SK-N-SH (cell line): ENCODE results near the gene UTF1. TPM values are rescaled to one million over a fixed set of nuclear protein-coding genes. Genes with fewer than 3 reads are reported as not detected.

Source experiments
- CTCF ChIA-PET: fragments of 300-600, 350-600 bp; formaldehyde crosslinking; extraction: SDS; loops from one replicate; lab custom pipeline; 2021; lab: Yijun Ruan, JAX
- POLR2A ChIA-PET: fragments of 350-600 bp; sonication (Branson Sonifier 250); formaldehyde crosslinking; extraction: SDS; loops from one replicate; lab custom pipeline; 2020; ENCODE audit warnings: antibody characterized with exemption, inconsistent platforms; lab: Yijun Ruan, JAX
- DNase-seq: peaks from one replicate; pipeline ENCODE4 v3.0.0; 2012
- H2AFZ ChIP-seq: fragments of 200-600 bp; sonication (generic); 2 replicates; pipeline ENCODE4 v1.8.1; 2016; ENCODE audit warnings: antibody characterized with exemption, mild to moderate bottlenecking, low read depth
- H3F3A ChIP-seq: fragments of 200-600 bp; sonication (generic); replicated peaks from 2 replicates; pipeline ENCODE3; 2016; ENCODE audit warnings: antibody characterized with exemption, mild to moderate bottlenecking; ENCODE audit not compliant: insufficient read depth
- H3K27ac ChIP-seq, 2 experiments: fragments of 200-500 bp in 1 of 2; fragments of 200-600 bp in 1 of 2; sonication (Bioruptor generic) in 1 of 2; sonication (generic), shearing (Covaris generic) in 1 of 2; 2 replicates each; pipeline versions ENCODE4 v1.5.1 to v1.6.1; 2014 to 2016; ENCODE audit warnings: low read depth in 2 of 2, inconsistent platforms in 1 of 2, low read length in 1 of 2, mild to moderate bottlenecking in 1 of 2, mixed read lengths in 1 of 2
- H3K27me3 ChIP-seq: fragments of 200-600 bp; sonication (generic), shearing (Covaris generic); 2 replicates; pipeline ENCODE4 v1.6.1; 2016; ENCODE audit warnings: mixed run types; ENCODE audit not compliant: insufficient read depth
- H3K36me3 ChIP-seq, 2 experiments: fragments of 200-500 bp in 1 of 2; fragments of 200-600 bp in 1 of 2; sonication (Bioruptor generic) in 1 of 2; sonication (generic) in 1 of 2; replicated peaks in 1 of 2; 2 replicates each; pipeline versions ENCODE3 to v1.5.1; 2014 to 2016; ENCODE audit warnings: low read length in 1 of 2, mild to moderate bottlenecking in 1 of 2; ENCODE audit not compliant: insufficient read depth in 2 of 2, control insufficient read depth in 1 of 2
- H3K4me1 ChIP-seq, 2 experiments: fragments of 200-500 bp in 1 of 2; fragments of 200-600 bp in 1 of 2; sonication (Bioruptor generic) in 1 of 2; sonication (generic), shearing (Covaris generic) in 1 of 2; 2 replicates each; pipeline versions ENCODE4 v1.5.1 to v1.6.1; 2014 to 2016; ENCODE audit warnings: low read depth in 1 of 2, low read length in 1 of 2, mixed run types in 1 of 2; ENCODE audit not compliant: insufficient read depth in 2 of 2, control insufficient read depth in 1 of 2
- H3K4me2 ChIP-seq: fragments of 200-600 bp; sonication (generic), shearing (Covaris generic); 2 replicates; pipeline ENCODE4 v1.6.1; 2017; ENCODE audit warnings: mixed run types
- H3K4me3 ChIP-seq, 2 experiments: fragments of 200-500 bp in 1 of 2; fragments of 200-600 bp in 1 of 2; sonication (Bioruptor generic) in 1 of 2; sonication (generic), shearing (Covaris generic) in 1 of 2; 2 replicates each; pipeline versions ENCODE4 v1.5.1 to v1.8.1; 2014 to 2016; ENCODE audit warnings: low read depth in 2 of 2, inconsistent platforms in 1 of 2, low read length in 1 of 2, mild to moderate bottlenecking in 1 of 2, mixed read lengths in 1 of 2, moderate library complexity in 1 of 2
- H3K79me2 ChIP-seq: fragments of 200-600 bp; sonication (generic); 2 replicates; pipeline ENCODE4 v1.8.1; 2017; ENCODE audit warnings: mild to moderate bottlenecking; ENCODE audit not compliant: insufficient read depth
- H3K9ac ChIP-seq: fragments of 200-600 bp; sonication (generic); 2 replicates; pipeline ENCODE4 v1.6.1; 2017; ENCODE audit warnings: mixed run types
- H3K9me2 ChIP-seq: fragments of 200-600 bp; sonication (generic); 2 replicates; pipeline ENCODE4 v1.6.1; 2017; ENCODE audit warnings: mixed run types
- H3K9me3 ChIP-seq: fragments of 200-600 bp; sonication (generic); 2 replicates; pipeline ENCODE4 v1.6.1; 2017; ENCODE audit warnings: mixed run types, mild to moderate bottlenecking, moderate library complexity
- H4K20me1 ChIP-seq: fragments of 200-600 bp; sonication (generic); 2 replicates; pipeline ENCODE4 v1.6.1; 2017; ENCODE audit warnings: mild to moderate bottlenecking, mixed run types; ENCODE audit not compliant: insufficient read depth
- ELF1 ChIP-seq: IDR thresholded peaks from 2 replicates; pipeline ENCODE4 v1.4.0; 2012
- EP300 ChIP-seq, 2 experiments: IDR thresholded peaks; 2 replicates each; pipeline versions ENCODE4 v1.4.0 to v1.6.1; 2012; ENCODE audit warnings: borderline replicate concordance in 1 of 2, low read depth in 1 of 2, low read length in 1 of 2
- EZH2phosphoT487 ChIP-seq: fragments of 200-600 bp; sonication (generic); IDR thresholded peaks from 2 replicates; pipeline ENCODE4 v1.6.1; 2017; ENCODE audit warnings: low read depth, mixed run types, mild to moderate bottlenecking, antibody characterized with exemption, moderate library complexity, borderline replicate concordance
- FOSL2 ChIP-seq: IDR thresholded peaks from 2 replicates; pipeline ENCODE4 v1.4.0; 2012; ENCODE audit warnings: low read depth, mild to moderate bottlenecking, moderate library complexity, borderline replicate concordance
- GATA2 ChIP-seq: sonication (generic); formaldehyde crosslinking; IDR thresholded peaks from 2 replicates; pipeline ENCODE4 v1.5.0; 2020; ENCODE audit warnings: mild to moderate bottlenecking, missing genetic modification reagents
- MEF2A ChIP-seq: IDR thresholded peaks from 2 replicates; pipeline ENCODE4 v1.4.0; 2012; ENCODE audit warnings: low read depth, borderline replicate concordance
- MXI1 ChIP-seq: IDR thresholded peaks from 2 replicates; pipeline ENCODE4 v1.6.1; 2012; ENCODE audit warnings: mild to moderate bottlenecking, low read depth, low read length, improper control_type of control experiment
- NRF1 ChIP-seq: IDR thresholded peaks from 2 replicates; pipeline ENCODE4 v1.6.1; 2012; ENCODE audit warnings: low read depth, mild to moderate bottlenecking, low read length
- RCOR1 ChIP-seq: fragments of 150-350 bp; IDR thresholded peaks from 2 replicates; pipeline ENCODE4 v1.6.1; 2017; ENCODE audit warnings: antibody characterized with exemption, low read length
- RXRA ChIP-seq: IDR thresholded peaks from 2 replicates; pipeline ENCODE4 v1.4.0; 2012; ENCODE audit warnings: low read depth, mild to moderate bottlenecking, borderline replicate concordance
- SIN3A ChIP-seq: IDR thresholded peaks from 2 replicates; pipeline ENCODE4 v1.6.1; 2012; ENCODE audit warnings: low read depth, mild to moderate bottlenecking, low read length, moderate library complexity, borderline replicate concordance
- TCF12 ChIP-seq: IDR thresholded peaks from 2 replicates; pipeline ENCODE4 v1.4.0; 2012
- TEAD4 ChIP-seq: IDR thresholded peaks from 2 replicates; pipeline ENCODE4 v1.4.0; 2012; ENCODE audit warnings: mild to moderate bottlenecking, borderline replicate concordance; ENCODE audit not compliant: insufficient read depth
- YY1 ChIP-seq: IDR thresholded peaks from 2 replicates; pipeline ENCODE4 v1.4.0; 2012; ENCODE audit warnings: low read depth, mild to moderate bottlenecking
- WGBS: methylation state at CpG from one replicate; pipeline ENCODE4 v1.1.6; 2017; ENCODE audit warnings: low lambda C conversion rate; 5-methylcytosine and 5-hydroxymethylcytosine counted together
- polyA plus RNA-seq, 3 experiments: library from polyadenylated mRNA; depleted of rRNA; stranded (reverse); fragments of >200 nt; gene quantifications; 2 replicates each; pipeline ENCODE4 v1.2.3, GENCODE V29; 2012
- TF ChIP-seq, protein P1 (sequence below): IDR thresholded peaks from 2 replicates; pipeline ENCODE4 v1.4.0; 2012; ENCODE audit warnings: low read depth
- TF ChIP-seq, protein P2 (sequence below): IDR thresholded peaks from 2 replicates; pipeline ENCODE4 v1.4.0; 2012; ENCODE audit warnings: low read depth, borderline replicate concordance
- TF ChIP-seq, protein P3 (sequence below): fragments of 150-350 bp; IDR thresholded peaks from 2 replicates; pipeline ENCODE4 v1.6.1; 2016; ENCODE audit warnings: mild to moderate bottlenecking, low read depth, low read length
- TF ChIP-seq, protein P4 (sequence below): IDR thresholded peaks from 2 replicates; pipeline ENCODE4 v1.4.0; 2012; ENCODE audit warnings: low read depth, borderline replicate concordance
- TF ChIP-seq, protein P5 (sequence below): fragments of 200-600 bp; sonication (generic); IDR thresholded peaks from 2 replicates; pipeline ENCODE4 v1.6.1; 2017; ENCODE audit warnings: antibody characterized with exemption, mild to moderate bottlenecking, moderate library complexity

UTF1 gene
- polyA plus RNA-seq, 1 of the 3 experiments (the other 2 are of a cell fraction): not detected

DNA sequence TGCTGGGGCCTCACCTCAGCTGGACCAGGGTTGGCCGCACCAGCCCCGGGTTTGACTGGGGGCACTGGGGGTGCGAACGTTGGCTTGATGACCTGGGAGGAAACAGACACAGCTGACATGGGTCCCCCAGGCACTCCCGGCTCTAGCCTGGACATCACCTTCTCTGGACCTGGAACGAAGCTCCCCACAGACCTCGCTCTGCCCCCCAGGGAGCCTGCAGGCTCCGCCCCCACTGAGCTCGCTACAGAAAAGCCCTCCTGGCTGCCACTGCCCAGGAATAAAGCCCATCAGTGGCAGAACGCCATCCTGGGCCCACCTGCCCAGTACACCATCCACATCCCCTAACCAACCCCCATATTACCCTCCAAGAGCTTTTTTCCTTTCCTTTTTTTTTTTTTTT, 33.7 kb downstream of the UTF1 start:
- no peaks in the 10 kb centered on the region for H3K9me3 ChIP-seq
- no peak overlapping the region for H3K27ac ChIP-seq
- peaks cover 6% of the 10 kb centered on the region for H3F3A ChIP-seq
- no peak overlapping the region for H3K4me2 ChIP-seq
- no peaks in the 10 kb centered on the region for H3K9me2 ChIP-seq
- H4K20me1 ChIP-seq: no peaks in the 10 kb centered on the region
- no peak overlapping the region for H3K4me3 ChIP-seq
- CTCF ChIA-PET: no interaction called here
- no peak for DNase-seq
- H3K79me2 ChIP-seq: no peaks in the 10 kb centered on the region
- H3K27me3 ChIP-seq: no peaks in the 10 kb centered on the region
- POLR2A ChIA-PET: interaction anchor here (0.7 to 1.5 kb wide), 2 partner anchors 17 to 980 kb away, joined by 4 to 5 read pairs; no protein-coding TSS in a partner anchor
- WGBS: 92% methylated on average over 5 of the region's 10 CpGs
- H3K4me1 ChIP-seq: peaks cover 12 to 14% of the 10 kb centered on the region in 2 experiments; a peak in 3 of 4 replicates
- no peak for TF ChIP-seq TCF12
- no peak for TF ChIP-seq MXI1
- no peak overlapping the region for H2AFZ ChIP-seq
- H3K36me3 ChIP-seq: no peaks in the 10 kb centered on the region
- no peak overlapping the region for H3K9ac ChIP-seq

DNA sequence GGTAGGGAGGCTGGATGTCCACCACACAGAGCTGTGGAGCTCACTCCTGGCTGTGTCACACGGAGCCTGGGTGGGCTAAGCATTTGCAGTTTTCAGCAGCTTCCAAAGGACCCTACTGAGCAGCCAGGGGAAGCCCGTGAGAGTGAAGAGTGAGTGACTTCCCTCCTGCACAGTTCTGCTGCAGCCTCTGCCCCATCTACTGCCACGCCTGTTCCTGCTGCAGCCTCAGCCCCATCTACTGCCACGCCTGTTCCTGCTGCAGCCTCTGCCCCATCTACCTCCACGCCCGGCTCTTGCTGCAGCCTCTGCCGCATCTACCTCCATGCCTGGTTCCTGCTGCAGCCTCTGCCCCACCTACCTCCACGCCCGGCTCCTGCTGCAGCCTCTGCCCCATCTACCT, 34.4 kb downstream of the UTF1 start:
- Histone ChIP-seq H3K4me2 (no peak overlapping the region), H3K9me3 (no peaks in the 10 kb centered on the region)
- WGBS: 66% methylated on average over 9 of the region's 9 CpGs

More for the DNA sequence above, 34.4 kb downstream of the UTF1 start:
- Histone ChIP-seq H4K20me1 (no peaks in the 10 kb centered on the region), H3K27ac (no peak overlapping the region), H3K79me2 (no peaks in the 10 kb centered on the region), H3K4me1 (peaks cover 6 to 14% of the 10 kb centered on the region in 2 experiments; a peak in 3 of 4 replicates), H3K4me3 (no peak overlapping the region), H2AFZ (no peak overlapping the region), H3K9me2 (no peaks in the 10 kb centered on the region), H3K9ac (no peak overlapping the region), H3F3A (peaks cover 5% of the 10 kb centered on the region), H3K36me3 (no peaks in the 10 kb centered on the region), H3K27me3 (no peaks in the 10 kb centered on the region)
- POLR2A ChIA-PET: interaction anchor here (0.7 to 1.5 kb wide), 2 partner anchors 16 to 981 kb away, joined by 4 to 5 read pairs; no protein-coding TSS in a partner anchor
- CTCF ChIA-PET: no interaction called here
- TF ChIP-seq NRF1: no peak
- TF ChIP-seq YY1: no peak
- TF ChIP-seq EZH2phosphoT487: no peak
- TF ChIP-seq MXI1: no peak
- no peak for TF ChIP-seq RCOR1
- TF ChIP-seq MEF2A: no peak
- no peak for TF ChIP-seq TCF12
- TF ChIP-seq, protein P1, sequence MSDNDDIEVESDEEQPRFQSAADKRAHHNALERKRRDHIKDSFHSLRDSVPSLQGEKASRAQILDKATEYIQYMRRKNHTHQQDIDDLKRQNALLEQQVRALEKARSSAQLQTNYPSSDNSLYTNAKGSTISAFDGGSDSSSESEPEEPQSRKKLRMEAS: no peak
- TF ChIP-seq, protein P2, sequence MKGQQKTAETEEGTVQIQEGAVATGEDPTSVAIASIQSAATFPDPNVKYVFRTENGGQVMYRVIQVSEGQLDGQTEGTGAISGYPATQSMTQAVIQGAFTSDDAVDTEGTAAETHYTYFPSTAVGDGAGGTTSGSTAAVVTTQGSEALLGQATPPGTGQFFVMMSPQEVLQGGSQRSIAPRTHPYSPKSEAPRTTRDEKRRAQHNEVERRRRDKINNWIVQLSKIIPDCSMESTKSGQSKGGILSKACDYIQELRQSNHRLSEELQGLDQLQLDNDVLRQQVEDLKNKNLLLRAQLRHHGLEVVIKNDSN: no peak
- TF ChIP-seq RXRA: no peak
- TF ChIP-seq, protein P3, sequence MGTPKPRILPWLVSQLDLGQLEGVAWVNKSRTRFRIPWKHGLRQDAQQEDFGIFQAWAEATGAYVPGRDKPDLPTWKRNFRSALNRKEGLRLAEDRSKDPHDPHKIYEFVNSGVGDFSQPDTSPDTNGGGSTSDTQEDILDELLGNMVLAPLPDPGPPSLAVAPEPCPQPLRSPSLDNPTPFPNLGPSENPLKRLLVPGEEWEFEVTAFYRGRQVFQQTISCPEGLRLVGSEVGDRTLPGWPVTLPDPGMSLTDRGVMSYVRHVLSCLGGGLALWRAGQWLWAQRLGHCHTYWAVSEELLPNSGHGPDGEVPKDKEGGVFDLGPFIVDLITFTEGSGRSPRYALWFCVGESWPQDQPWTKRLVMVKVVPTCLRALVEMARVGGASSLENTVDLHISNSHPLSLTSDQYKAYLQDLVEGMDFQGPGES: no peak
- TF ChIP-seq, protein P4, sequence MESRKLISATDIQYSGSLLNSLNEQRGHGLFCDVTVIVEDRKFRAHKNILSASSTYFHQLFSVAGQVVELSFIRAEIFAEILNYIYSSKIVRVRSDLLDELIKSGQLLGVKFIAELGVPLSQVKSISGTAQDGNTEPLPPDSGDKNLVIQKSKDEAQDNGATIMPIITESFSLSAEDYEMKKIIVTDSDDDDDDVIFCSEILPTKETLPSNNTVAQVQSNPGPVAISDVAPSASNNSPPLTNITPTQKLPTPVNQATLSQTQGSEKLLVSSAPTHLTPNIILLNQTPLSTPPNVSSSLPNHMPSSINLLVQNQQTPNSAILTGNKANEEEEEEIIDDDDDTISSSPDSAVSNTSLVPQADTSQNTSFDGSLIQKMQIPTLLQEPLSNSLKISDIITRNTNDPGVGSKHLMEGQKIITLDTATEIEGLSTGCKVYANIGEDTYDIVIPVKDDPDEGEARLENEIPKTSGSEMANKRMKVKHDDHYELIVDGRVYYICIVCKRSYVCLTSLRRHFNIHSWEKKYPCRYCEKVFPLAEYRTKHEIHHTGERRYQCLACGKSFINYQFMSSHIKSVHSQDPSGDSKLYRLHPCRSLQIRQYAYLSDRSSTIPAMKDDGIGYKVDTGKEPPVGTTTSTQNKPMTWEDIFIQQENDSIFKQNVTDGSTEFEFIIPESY: no peak
- no peak for TF ChIP-seq GATA2 (CRISPR knock-in tag)
- TF ChIP-seq SIN3A: no peak
- TF ChIP-seq EP300 (IDR thresholded peaks at IDR 0.05; ENCODE audit: borderline replicate concordance in 1 of 2, low read depth in 1 of 2, low read length in 1 of 2): no peak
- no peak for TF ChIP-seq FOSL2
- TF ChIP-seq TEAD4: no peak
- no peak for TF ChIP-seq ELF1
- TF ChIP-seq, protein P5, sequence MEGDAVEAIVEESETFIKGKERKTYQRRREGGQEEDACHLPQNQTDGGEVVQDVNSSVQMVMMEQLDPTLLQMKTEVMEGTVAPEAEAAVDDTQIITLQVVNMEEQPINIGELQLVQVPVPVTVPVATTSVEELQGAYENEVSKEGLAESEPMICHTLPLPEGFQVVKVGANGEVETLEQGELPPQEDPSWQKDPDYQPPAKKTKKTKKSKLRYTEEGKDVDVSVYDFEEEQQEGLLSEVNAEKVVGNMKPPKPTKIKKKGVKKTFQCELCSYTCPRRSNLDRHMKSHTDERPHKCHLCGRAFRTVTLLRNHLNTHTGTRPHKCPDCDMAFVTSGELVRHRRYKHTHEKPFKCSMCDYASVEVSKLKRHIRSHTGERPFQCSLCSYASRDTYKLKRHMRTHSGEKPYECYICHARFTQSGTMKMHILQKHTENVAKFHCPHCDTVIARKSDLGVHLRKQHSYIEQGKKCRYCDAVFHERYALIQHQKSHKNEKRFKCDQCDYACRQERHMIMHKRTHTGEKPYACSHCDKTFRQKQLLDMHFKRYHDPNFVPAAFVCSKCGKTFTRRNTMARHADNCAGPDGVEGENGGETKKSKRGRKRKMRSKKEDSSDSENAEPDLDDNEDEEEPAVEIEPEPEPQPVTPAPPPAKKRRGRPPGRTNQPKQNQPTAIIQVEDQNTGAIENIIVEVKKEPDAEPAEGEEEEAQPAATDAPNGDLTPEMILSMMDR: no peak
- no peak for DNase-seq
